Loucy (cell line): ENCODE measurements around the gene HOXC12.

Source experiments
- H2AFZ ChIP-seq: fragments of 200-600 bp; sonication (generic); 2 replicates; pipeline ENCODE4 v1.6.0; 2016; ENCODE audit warnings: antibody characterized with exemption, mild to moderate bottlenecking, low read length, moderate library complexity
- H3F3A ChIP-seq: fragments of 200-600 bp; 2 replicates; pipeline ENCODE4 v1.6.0; 2016; ENCODE audit warnings: antibody characterized with exemption, low read depth, mild to moderate bottlenecking
- H3K27me3 ChIP-seq: fragments of 200-600 bp; sonication (generic); 2 replicates; pipeline ENCODE4 v1.6.1; 2014; ENCODE audit warnings: low read length, mild to moderate bottlenecking; ENCODE audit not compliant: insufficient read depth, poor library complexity, severe bottlenecking
- H3K36me3 ChIP-seq: fragments of 200-600 bp; sonication (generic); 2 replicates; pipeline ENCODE4 v1.6.1; 2016; ENCODE audit warnings: low read length; ENCODE audit not compliant: insufficient read depth
- H3K4me1 ChIP-seq: fragments of 200-600 bp; sonication (generic); 2 replicates; pipeline ENCODE4 v1.5.1; 2014; ENCODE audit warnings: low read length, mild to moderate bottlenecking; ENCODE audit not compliant: insufficient read depth, poor library complexity, severe bottlenecking
- H3K4me2 ChIP-seq: fragments of 200-600 bp; sonication (generic); 2 replicates; pipeline ENCODE4 v1.6.0; 2014; ENCODE audit warnings: antibody characterized with exemption, low read length, low read depth, mild to moderate bottlenecking; ENCODE audit not compliant: poor library complexity, severe bottlenecking
- H3K4me3 ChIP-seq: fragments of 200-600 bp; sonication (generic); 2 replicates; pipeline ENCODE4 v1.5.1; 2014; ENCODE audit warnings: low read length, mild to moderate bottlenecking, mixed read lengths; ENCODE audit not compliant: poor library complexity, severe bottlenecking
- H3K79me2 ChIP-seq: fragments of 200-600 bp; sonication (generic); 2 replicates; pipeline ENCODE4 v1.6.1; 2014; ENCODE audit warnings: low read length; ENCODE audit not compliant: insufficient read depth
- H3K9ac ChIP-seq: fragments of 200-600 bp; sonication (generic); 2 replicates; pipeline ENCODE4 v1.6.0; 2014; ENCODE audit warnings: mild to moderate bottlenecking, low read depth, low read length, moderate library complexity; ENCODE audit not compliant: poor library complexity, severe bottlenecking
- H3K9me2 ChIP-seq: fragments of 200-600 bp; sonication (generic); replicated peaks from 2 replicates; pipeline ENCODE4 v1.6.1; 2016; ENCODE audit warnings: low read depth, low read length, mixed read lengths
- H3K9me3 ChIP-seq: fragments of 200-600 bp; sonication (generic); 2 replicates; pipeline ENCODE4 v1.6.1; 2014; ENCODE audit warnings: mild to moderate bottlenecking, antibody characterized with exemption, low read length, low read depth; ENCODE audit not compliant: insufficient read depth
- H4K20me1 ChIP-seq: fragments of 200-600 bp; sonication (generic); 2 replicates; pipeline ENCODE4 v1.6.0; 2014; ENCODE audit warnings: antibody characterized with exemption, low read length, mild to moderate bottlenecking; ENCODE audit not compliant: insufficient read depth, poor library complexity, severe bottlenecking
- EZH2phosphoT487 ChIP-seq: fragments of 200-600 bp; IDR thresholded peaks from 2 replicates; pipeline ENCODE4 v1.6.1; 2018; ENCODE audit warnings: antibody characterized with exemption, mild to moderate bottlenecking, moderate library complexity, borderline replicate concordance
- TF ChIP-seq, protein P1 (sequence below): fragments of 200-600 bp; sonication (generic); conservative IDR thresholded peaks from 2 replicates; pipeline ENCODE4 v1.5.1; 2014; ENCODE audit warnings: mild to moderate bottlenecking, antibody characterized with exemption, low read length

The HOXC12 gene

GRCh38 chr12:53963434-53964314 is 9.0 kb downstream of the HOXC12 start:
- 0 out of 2 replicates have a peak, but pooled peaks cover 3% of the 10 kb centered on the region for H3F3A ChIP-seq
- H2AFZ ChIP-seq = no peak overlapping the region
- H3K9me2 ChIP-seq = no peaks in the 10 kb centered on the region
- H3K4me2 ChIP-seq = peak overlapping the region; percentile 78
- no peak for TF ChIP-seq EZH2phosphoT487
- TF ChIP-seq, protein P1, sequence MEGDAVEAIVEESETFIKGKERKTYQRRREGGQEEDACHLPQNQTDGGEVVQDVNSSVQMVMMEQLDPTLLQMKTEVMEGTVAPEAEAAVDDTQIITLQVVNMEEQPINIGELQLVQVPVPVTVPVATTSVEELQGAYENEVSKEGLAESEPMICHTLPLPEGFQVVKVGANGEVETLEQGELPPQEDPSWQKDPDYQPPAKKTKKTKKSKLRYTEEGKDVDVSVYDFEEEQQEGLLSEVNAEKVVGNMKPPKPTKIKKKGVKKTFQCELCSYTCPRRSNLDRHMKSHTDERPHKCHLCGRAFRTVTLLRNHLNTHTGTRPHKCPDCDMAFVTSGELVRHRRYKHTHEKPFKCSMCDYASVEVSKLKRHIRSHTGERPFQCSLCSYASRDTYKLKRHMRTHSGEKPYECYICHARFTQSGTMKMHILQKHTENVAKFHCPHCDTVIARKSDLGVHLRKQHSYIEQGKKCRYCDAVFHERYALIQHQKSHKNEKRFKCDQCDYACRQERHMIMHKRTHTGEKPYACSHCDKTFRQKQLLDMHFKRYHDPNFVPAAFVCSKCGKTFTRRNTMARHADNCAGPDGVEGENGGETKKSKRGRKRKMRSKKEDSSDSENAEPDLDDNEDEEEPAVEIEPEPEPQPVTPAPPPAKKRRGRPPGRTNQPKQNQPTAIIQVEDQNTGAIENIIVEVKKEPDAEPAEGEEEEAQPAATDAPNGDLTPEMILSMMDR = no peak
- H3K79me2 ChIP-seq = peaks cover 16% of the 10 kb centered on the region
- no peaks in the 10 kb centered on the region for H3K36me3 ChIP-seq
- peaks cover 40% of the 10 kb centered on the region for H3K4me1 ChIP-seq
- no peak overlapping the region for H3K4me3 ChIP-seq
- no peaks in the 10 kb centered on the region for H3K9me3 ChIP-seq
- H3K27me3 ChIP-seq = no peaks in the 10 kb centered on the region
- peak overlapping the region; percentile 15 for H3K9ac ChIP-seq
- no peaks in the 10 kb centered on the region for H4K20me1 ChIP-seq

DNA sequence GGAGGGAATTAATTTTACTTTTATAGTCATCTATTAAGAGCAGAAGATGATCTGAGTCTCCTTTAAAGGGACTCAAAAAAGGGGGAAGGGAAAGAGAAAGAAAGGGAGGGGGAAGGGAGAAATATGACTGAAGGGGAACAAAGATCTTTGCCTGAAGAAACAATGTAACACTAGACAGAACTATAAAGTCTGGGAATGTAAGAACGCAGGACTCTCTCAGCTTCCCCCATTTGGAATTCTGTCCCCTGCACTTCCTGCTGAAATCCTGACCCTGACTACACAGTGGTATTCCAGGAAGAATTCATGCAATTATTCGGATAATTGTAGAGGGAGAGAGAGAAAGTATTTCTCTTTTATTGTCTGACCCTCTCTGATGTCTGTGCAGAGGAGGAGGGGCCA is 9.6 kb downstream of the HOXC12 start:
- Histone ChIP-seq H3K4me2 (peak overlapping the region; percentile 78), H3K79me2 (peaks cover 16% of the 10 kb centered on the region), H2AFZ (no peak overlapping the region), H3K4me3 (peak overlapping the region; percentile 86), H3K9me3 (no peaks in the 10 kb centered on the region), H3K4me1 (peaks cover 36% of the 10 kb centered on the region), H3K9ac (no peak overlapping the region), H4K20me1 (no peaks in the 10 kb centered on the region), H3K36me3 (no peaks in the 10 kb centered on the region), H3F3A (0 out of 2 replicates have a peak, but pooled peaks cover 3% of the 10 kb centered on the region), H3K27me3 (no peaks in the 10 kb centered on the region), H3K9me2 (no peaks in the 10 kb centered on the region)
- TF ChIP-seq, protein P1 = no peak
- TF ChIP-seq EZH2phosphoT487 = no peak

DNA sequence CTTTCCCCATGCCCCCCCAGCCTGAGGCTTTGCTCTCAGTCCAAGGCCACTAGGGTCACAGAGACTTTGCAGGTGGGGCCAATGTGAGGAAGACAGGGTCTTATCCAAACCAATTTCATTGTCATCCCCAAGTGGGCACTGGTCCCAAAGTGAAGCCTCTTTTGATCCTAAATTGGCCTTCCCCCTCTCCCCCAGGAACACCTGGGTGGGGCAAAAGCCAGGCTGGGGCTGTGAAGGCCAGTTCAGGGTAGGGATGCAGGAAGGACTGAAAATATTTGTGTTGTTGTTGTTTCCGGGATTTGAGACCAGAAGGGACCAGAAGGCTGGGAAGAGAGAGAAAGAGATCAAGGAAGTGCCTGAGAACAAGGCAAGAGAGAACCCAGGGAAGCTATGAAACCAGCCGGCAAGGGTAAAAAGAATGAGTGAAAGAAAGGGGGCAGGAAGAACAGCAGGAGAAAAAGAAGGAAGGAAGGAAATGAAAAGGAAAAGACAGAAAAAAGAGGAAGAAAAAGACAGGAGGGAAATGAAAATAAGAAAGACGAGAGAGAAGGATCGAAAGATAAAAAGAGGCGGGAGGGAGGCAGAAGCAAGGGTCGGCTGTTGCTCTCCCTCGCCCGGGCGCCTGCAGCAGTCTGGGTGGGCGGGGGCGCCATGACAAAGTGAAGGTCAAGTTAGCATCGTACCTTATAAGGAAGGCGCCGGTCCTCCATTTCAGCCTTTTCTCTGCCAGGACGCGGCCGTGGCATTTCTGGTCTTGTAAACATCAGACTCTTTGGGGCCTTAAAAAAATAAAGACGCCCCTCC is 10.8 kb downstream of the HOXC12 start:
- Histone ChIP-seq H3F3A (no peaks in the 10 kb centered on the region), H3K36me3 (no peaks in the 10 kb centered on the region), H2AFZ (peak overlapping the region; percentile 83), H3K9me2 (no peaks in the 10 kb centered on the region), H3K79me2 (peaks cover 16% of the 10 kb centered on the region), H3K4me1 (peaks cover 31% of the 10 kb centered on the region), H3K27me3 (no peaks in the 10 kb centered on the region), H3K4me3 (peak overlapping the region; percentile 86), H4K20me1 (no peaks in the 10 kb centered on the region), H3K4me2 (peak overlapping the region; percentile 78), H3K9me3 (no peaks in the 10 kb centered on the region), H3K9ac (peak overlapping the region; percentile 81)
- TF ChIP-seq EZH2phosphoT487 = no peak
- TF ChIP-seq, protein P1 = no peak
